Prostate gland (tissue), 1 donor: ENCODE measurements around the gene NDUFS2.

Experiments
- POLR2A ChIP-seq: fragments of 450-650 bp; IDR thresholded peaks from one replicate; pipeline ENCODE4 v1.6.1; 2016; ENCODE audit warnings: antibody characterized with exemption, mild to moderate bottlenecking
- POLR2AphosphoS5 ChIP-seq: sonication (generic); formaldehyde crosslinking; IDR thresholded peaks from one replicate; pipeline ENCODE4 v1.6.1; 2017; ENCODE audit warnings: antibody characterized with exemption

- TF ChIP-seq POLR2A (no peak), POLR2AphosphoS5 (no peak)
Observed at GRCh38 chr1:161259765-161260164, 57.6 kb downstream of the NDUFS2 start.
